Prostate gland (tissue), 2 donors: ENCODE measurements around the gene VEPH1.

Experiments used
- POLR2A ChIP-seq: fragments of 450-650 bp; IDR thresholded peaks from one replicate; pipeline ENCODE4 v1.6.1; 2016; ENCODE audit warnings: antibody characterized with exemption, mild to moderate bottlenecking
- TF ChIP-seq, protein P1 (sequence below), 4 experiments: fragments of 200-600 bp in 2 of 4; fragments of 450-650 bp in 2 of 4; sonication (generic) in 2 of 4; IDR thresholded peaks; 1 replicate in 3 of 4; 2 replicates in 1 of 4; pipeline ENCODE4 v1.5.1; 2016 to 2019; ENCODE audit warnings: antibody characterized with exemption in 4 of 4, mild to moderate bottlenecking in 2 of 4, moderate library complexity in 2 of 4

DNA sequence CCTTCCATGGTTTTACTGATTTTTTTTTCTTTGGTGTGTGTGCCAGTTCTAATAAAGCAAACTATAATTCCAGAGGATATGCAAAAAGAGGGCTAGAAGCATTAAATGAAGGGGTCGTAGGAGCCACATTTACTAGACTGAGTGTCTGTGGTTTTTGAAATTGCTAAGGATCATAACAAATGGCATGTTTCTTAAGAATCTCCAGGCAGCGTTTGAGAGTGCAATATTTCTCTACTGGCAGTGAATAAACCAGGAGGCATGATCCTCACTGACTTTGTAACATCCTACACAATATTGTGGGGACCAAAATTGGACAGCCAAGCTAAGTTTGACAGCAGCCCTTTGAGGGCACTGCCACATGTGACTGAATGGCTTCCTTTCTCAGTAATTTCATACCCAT lies 227.4 kb downstream of the VEPH1 start:
- TF ChIP-seq, protein P1, sequence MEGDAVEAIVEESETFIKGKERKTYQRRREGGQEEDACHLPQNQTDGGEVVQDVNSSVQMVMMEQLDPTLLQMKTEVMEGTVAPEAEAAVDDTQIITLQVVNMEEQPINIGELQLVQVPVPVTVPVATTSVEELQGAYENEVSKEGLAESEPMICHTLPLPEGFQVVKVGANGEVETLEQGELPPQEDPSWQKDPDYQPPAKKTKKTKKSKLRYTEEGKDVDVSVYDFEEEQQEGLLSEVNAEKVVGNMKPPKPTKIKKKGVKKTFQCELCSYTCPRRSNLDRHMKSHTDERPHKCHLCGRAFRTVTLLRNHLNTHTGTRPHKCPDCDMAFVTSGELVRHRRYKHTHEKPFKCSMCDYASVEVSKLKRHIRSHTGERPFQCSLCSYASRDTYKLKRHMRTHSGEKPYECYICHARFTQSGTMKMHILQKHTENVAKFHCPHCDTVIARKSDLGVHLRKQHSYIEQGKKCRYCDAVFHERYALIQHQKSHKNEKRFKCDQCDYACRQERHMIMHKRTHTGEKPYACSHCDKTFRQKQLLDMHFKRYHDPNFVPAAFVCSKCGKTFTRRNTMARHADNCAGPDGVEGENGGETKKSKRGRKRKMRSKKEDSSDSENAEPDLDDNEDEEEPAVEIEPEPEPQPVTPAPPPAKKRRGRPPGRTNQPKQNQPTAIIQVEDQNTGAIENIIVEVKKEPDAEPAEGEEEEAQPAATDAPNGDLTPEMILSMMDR (IDR thresholded peaks at IDR 0.05), result no peak
- TF ChIP-seq POLR2A, result no peak
